Suppressor macrophage treated with lipopolysaccharide for 1 hour (primary cell): Measurements from ENCODE around the gene HDHD3.
A peak's percentile ranks its signal among the peaks of the same experiment; 100 is the strongest.

Source experiments
- DNase-seq, 3 donors: peaks; one replicate each; pipeline ENCODE4 v3.0.0-alpha.2; 2020 to 2022

Gene HDHD3

DNA sequence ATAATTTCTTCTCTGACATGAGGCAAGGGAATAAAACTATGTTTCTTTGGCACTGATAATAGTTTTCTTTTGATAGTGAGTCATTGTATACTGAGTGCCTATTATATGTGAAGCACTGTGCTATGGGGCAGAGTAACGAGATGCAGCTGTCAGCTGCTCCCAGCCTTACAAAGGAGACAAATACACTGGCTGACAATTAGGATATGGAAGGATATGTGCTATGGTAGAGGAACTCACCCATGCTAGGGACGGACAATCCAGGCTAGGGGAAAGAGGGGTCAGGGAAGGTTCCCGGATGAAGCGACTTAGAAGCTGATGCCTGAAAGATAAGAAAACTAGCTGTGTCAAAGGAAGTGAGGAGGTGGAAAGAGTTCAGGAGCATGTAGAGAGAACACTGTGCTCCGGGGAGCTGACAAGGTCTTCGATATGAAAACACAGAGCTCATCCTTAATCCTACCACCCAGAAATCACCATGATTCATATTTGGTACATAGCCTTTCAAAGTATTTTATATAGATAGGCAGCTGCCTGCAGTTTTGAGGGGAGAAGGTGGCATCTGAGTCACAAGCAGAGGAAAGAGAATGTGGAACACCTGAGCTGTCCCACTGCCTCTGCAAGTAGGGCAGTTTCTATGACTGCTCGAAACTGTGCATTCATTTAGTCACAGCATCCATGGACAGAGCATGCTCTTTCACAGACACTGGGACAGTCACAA lies 15.3 kb downstream of the HDHD3 start:
- DNase-seq, result no peak

GRCh38 chr9:113360242-113360842 lies 16.4 kb downstream of the HDHD3 start:
- DNase-seq, result no peak

DNA sequence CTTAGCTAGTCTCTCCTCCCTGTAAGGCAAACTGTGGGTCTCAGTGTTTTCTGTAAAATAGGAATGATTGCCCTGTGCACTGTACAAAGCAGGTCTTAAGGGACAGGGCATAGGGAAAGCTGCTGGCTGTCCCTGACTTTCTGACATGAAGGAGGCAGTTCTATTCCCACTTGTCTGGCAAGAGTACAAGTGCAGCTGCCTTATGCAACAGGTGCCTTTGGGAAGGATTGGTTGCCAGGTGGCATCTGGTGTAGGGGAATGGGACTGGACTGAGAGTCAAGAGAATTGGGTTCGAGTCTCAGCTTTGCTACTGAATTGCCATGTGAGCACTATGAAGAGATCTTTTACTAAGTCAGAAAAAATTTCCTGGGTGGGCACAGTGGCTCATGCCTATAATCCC lies 17.4 kb downstream of the HDHD3 start:
- DNase-seq, result no peak

- DNase-seq, result no peak
These were observed 20.0 kb downstream of the HDHD3 start for GRCh38 chr9:113356686-113357292.

GRCh38 chr9:113355040-113355596 lies 21.7 kb downstream of the HDHD3 start:
- no peak for DNase-seq

DNA sequence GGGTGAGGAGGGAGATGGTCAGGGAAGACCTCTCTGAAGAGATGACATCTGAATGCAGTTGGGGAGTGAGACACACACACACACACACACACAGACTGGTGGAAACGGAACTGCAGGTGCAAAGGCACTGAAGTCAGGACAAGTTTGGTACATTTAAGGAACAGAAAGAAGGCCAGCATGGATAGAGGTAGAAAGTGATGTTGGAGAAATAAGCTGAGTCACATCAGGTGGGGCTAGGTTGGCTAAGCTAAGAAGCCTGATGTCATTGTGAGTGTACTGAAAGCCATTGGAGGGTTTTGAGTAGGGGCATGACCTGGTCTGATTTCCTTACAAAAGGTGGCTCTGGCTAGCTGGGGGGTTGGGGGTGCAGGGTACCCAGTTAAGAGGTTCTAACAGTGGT lies 24.4 kb downstream of the HDHD3 start:
- DNase-seq, result no peak

DNA sequence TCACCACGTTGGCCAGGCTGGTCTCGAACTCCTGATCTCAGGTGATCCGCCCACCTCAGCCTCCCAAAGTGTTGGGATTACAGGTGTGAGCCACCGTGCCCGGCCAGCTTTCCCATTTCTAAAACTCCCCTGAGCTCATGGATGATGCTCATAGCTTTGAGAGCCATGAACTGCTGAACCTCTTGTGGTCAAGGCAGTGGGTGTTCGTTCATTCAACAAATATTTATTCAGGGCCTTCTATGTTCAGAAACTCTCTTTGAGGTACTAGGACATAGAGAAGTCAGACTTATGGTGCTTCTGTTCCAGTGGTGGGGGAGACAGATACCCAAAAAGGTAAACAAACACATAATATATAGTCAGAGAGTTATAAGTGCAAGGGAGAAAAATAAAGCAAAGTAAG lies 24.8 kb downstream of the HDHD3 start:
- DNase-seq, result no peak

DNA sequence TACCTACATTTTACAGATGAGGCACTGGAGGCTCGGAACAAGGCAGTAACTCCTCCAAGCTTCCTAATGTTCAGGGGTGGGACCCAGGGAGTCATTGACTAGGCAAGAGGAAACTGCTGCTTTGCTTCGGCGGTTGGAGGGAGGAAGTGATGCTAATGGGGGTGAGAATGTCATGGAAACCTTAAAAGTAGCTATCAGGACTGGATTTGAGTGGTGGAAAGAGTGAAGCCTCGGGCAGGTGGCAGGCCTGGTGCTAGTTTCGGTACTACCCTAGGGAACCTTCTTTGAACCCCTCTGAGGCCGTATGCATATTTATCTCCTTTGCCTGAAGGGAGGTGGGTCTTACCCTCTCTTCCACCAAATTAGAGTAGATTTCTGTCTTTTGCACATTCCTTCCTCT lies 25.8 kb downstream of the HDHD3 start:
- DNase-seq, result peak; percentile 59 to 63 (median 63)

DNA sequence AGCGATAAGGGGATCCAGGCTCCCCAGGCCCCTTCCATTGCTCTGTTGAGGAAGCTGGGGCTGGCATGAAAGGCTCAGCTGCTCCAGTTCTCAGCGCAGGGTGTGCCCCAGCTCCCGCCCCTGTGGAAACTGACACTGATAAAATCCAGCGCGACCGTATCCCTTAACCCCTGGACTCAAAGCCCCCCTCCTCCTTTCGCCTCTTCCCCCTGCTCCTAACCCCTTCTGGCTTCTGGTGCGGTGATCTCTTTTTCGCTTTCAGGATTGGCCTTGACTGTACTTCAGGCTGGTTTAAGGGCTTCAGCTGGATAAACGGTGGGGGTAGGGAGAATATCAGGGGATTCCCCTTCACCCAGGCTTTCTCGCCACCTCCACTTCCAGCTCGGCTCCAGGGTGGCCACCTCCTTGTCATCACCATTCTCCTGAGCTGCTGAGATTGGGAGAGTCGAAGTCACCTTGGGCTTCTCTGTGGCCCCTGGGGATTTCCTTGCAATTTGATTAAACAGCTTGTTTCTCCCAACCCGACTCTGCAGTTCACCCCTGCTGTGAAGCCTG lies 26.6 kb downstream of the HDHD3 start:
- peak in 1 of 3 donors; percentile 24 for DNase-seq

DNA sequence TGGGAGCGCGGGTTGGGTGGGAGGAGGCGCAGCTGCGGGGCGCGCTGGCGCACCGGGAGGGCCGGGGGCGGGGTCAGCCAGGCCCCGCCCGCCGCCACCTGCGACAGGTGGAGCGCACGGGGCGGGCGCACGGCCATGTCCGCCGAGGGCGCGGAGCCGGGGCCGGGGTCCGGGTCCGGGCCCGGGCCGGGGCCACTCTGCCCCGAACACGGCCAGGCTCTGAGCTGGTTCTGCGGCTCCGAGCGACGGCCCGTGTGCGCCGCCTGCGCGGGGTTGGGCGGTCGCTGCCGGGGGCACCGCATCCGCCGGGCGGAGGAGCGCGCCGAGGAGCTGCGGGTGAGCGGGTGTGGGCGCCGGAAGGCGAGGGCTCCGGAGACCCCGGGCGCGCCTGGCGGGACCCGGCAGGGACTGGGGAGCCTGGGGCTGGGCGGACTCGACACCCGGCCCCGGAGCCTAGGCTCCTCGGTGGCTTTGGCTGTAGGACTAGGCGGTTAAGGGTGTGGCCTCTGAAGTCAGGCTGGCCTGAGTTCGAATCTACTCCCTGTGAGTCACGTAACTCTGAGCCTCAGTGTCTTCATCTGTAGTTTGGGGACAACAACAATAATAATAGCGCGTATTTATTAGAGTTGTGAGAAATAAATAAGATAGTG lies 27.2 kb downstream of the HDHD3 start, which contains the start of gene BSPRY:
Gene BSPRY (plus strand): TSS at position 97 of the 650 bp plus-strand sequence. CDS start 39 bp downstream, at position 136.
- DNase-seq, result peak in 2 of 3 donors; percentile 22 to 43

DNA sequence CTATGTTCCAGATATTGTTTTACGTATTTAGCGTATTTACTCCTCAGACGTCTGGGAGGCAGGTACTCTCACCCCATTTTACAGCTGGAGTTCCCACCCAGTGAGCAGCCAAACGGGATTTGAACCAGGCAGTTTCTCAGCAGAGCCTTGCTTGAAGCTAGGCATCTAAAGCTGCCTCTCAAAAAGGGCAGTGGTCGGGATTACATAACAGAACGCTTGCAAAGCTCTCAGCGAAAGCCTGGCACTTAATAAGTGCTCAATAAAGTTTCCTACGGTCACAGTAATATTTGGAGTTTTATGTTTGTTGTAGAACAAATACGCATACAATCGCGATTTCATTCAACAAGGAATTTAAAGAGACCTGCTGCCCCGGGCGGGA lies 27.7 kb downstream of the HDHD3 start:
- DNase-seq, result no peak

DNA sequence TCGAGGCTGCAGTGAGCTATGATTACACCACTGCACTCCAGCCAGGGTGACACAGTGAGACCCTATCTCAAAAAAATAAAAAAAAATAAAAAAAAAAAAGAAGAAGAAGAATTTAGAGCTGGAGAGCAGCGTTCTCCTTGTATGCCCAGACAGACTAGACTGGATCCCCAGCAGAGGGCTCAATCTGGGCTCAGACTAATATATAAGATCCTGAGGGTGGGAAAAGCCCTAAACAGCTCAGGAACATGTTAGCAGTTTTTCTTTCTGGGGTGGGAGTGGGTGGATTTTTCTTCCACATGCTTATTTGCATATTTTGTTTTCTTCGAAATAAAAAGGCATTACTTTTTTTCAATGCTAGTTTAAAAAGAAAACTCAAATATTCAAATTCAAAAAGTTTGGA lies 28.3 kb downstream of the HDHD3 start:
- DNase-seq, result peak; percentile 39 to 62 (median 60)

GRCh38 chr9:113345671-113346070 lies 31.1 kb downstream of the HDHD3 start:
- DNase-seq, result peak; percentile 5 to 69 (median 36)

- DNase-seq, result no peak
These were observed 31.6 kb downstream of the HDHD3 start for GRCh38 chr9:113345190-113345589.

- peak; percentile 65 to 74 (median 71) for DNase-seq
These were observed 33.0 kb downstream of the HDHD3 start for GRCh38 chr9:113343732-113344231.

GRCh38 chr9:113341712-113342410 lies 34.9 kb downstream of the HDHD3 start:
- DNase-seq, result no peak

DNA sequence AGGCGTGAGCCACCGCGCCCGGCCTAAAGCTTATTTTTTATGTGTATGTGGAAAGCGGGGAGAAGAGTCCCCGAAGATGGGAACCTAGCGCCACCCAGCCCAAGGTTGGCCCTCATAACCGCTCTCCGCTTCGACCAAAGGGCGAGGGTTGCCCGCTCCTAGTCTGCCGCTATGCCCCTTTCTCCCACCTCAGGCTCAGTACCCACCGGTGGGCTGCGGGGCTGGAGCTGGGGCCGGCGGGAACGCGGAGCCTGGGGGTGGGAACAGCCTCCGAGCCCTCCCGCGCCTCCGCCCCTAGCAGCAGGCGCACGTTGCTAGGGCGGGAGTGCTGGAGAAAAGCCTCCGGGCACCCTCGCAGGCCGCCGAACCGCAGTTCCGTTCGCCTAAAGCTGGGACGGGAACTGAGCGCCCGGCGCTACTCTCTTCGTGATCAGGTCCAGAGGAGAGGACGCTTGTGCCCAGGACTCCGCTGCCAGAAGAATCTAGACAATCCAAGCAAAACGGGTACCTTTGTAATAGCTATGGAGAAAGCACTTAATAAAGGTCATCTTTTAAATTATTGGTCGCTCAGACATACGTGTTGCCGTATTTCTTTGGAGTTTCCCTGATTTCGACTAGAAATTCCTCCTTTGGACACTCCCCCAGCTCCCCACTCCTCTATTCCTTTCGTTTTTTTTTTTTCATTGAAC lies 36.6 kb downstream of the HDHD3 start, which contains the start of gene WDR31:
Gene WDR31 (minus strand): TSS at position 265 of the 689 bp plus-strand sequence. CDS start 8,253 bp downstream, outside the sequence.
- DNase-seq, result peak; percentile 84 to 93 (median 92)

DNA sequence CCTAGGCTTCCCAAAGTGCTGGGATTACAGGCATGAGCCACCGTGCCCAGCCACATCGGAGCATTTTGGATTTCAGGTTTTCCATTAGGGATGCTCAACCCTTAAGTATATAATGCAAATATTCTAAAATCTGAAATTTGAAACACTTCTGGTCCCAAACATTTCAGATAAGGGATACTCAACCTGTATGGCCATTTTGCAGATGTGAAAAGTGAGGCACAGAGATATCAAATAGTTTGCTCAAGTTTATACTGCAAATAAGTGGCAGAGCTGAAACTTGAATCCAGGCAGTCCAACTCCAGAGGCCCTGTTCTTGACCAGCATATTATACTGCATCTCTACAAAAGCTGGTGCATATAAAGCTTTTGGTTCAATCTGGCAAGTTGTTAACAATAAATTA lies 39.1 kb downstream of the HDHD3 start:
- no peak for DNase-seq

- DNase-seq, result no peak
These were observed 45.0 kb downstream of the HDHD3 start for GRCh38 chr9:113331780-113332179.

DNA sequence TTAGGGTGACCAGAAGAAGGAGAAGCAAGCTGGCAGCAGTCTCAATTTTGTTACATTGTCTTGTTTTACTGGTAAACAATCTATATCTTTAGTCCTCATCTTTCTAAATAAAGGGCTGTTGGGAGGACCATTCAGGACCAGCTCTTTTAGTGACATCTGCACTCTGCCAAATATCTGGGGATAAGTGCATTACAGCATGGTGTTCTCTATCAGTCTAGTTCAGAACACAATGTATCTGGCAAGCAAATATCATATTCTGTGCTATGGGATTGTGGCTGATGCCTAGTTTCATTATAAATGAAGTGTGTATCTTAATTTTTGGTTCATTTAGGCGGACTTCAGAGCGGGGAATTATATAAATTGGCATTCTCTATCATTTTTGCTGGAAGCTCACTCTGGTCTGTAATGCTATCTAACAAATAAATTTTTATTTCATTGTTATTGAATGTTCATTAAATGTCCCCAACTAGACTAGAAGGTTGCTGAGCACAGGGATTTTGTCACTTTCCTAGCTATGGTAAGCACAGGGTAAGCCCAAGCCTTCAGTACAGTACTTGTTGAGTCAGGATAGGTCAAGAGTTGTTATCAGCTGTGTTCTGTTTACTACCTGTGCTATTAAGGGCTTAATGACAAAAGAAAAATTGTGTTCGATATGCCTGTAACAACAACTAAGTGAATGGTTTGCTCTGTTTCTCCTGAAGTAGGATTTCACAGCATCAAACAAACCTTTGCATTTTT lies 48.6 kb downstream of the HDHD3 start:
- no peak for DNase-seq

DNA sequence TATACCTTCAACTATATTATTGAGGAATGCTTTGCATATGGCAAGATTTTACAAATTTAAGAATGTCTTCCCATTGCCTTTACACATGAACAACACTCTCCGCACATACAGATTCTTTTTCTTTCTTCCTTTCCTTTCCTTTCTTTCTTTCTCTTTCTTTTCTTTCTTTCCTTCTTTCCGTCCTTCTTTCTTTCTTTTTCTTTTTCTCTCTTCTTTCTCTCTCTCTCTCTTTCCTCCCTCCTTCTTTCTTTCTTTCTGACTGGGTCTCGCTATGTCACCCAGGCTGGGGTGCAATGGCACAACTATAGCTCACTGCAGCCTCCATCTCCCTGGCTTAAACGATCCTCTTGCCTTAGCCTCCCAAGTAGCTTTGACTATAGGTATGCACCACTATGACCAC lies 50.6 kb downstream of the HDHD3 start:
- no peak for DNase-seq
